Islet precursor cell (in vitro differentiated cells): ENCODE measurements around the gene OSTF1.
A peak's percentile ranks its signal among the peaks of the same experiment; 100 is the strongest.

Experiments
- DNase-seq: peaks from one replicate; pipeline ENCODE4 v3.0.0-alpha.2; 2018

The OSTF1 gene

DNA sequence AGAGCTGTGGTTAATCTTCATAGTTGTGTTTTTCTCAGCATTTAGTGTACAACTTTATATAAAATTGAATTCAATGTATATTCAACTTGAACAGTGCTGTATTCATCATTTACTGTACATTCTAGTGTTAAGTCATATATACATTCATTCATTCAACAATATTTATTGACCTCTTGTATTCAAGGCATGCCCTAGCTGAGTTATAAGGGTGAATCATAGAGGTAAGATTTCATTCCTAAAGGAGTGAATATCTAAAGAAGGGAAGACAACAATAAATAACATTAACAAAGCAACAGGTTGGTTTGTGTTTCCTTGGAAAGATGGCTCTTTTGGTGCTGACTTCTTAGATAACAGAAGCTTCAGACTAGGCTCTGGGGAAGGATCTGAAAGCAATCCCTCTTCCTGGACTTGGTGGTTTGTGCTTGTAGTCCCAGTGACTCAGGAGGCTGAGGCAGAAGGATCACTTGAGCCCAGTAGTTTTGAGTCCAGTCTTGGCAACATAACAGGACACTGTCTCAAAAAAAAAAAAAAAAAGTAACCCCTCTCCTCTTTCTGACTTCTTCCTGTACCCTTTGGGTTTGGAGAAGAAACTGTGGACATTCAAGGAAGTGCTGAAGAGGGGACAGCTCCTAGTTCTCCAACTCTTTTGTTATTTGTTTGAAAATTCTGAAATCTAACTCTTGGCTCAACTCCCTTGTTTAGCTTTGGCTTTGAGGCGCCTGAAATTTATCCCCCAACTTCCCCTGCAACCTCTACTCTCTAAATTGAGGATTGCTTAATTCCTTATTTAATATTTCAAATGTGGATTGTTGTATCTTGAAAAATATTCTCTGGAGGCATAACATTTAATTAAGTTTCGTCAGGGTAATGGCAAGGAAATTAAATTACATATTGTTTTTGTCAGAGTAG, 80.2 kb downstream of the OSTF1 start:
- no peak for DNase-seq

DNA sequence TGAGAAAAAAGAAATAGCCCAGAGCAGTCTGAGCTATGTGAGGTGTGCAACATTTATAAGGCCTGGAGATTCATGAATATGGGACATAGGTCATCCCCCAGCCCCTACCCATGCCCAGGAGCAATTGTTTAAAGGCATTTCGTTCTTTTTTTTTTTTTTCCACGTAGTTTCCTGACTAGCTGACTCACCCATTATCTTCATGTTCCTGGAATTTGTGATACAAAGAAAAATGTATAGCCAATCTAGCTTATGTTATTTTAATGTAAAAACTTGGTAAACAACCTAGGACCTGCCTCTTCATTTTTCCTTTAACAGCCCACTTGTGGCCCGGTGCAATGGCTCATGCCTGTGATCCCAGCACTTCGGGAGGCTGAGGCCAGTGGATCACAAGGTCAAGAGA, 81.3 kb downstream of the OSTF1 start:
- no peak for DNase-seq

DNA sequence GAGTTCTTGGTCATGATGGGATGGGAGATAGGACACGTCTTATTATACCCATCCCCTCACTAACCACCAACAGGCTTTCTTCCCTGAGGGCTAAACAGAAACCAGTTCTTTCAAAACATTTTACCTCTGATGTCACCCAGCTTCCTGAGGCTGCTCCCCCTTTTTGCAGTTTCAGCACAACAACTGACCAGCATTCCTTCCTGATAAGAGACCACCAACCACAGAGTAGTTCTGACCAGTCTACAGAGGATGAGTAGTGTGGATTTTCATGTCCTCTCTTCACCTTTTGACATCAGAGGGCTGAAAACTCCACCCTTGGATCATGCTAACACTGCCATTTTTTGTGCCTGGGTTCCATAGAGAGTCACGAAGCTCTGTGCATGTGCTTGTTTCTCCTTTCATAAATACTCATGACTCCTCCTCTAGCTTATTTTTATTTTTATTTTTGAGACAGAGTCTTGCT, 82.6 kb downstream of the OSTF1 start:
- DNase-seq: peak; percentile 89

DNA sequence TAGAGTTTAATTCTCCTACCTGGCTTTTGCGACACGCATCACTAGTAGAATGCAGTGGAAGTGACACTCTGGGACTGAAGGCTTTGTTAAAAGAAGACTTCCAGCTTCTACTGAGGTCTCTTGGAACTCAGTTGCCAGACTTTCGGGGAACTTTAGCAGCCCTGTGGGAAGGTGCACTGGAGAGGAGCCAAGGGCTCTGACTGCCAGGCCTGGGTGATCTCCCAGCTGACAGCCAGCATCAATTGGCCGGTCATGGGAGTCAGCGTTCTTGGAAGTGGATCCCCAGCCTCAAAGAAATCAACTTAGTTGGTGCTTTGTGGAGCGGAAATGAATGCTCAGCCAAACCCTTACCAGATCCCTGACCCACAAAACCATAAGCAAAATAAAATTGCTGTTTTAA, 87.1 kb downstream of the OSTF1 start:
- DNase-seq: no peak

DNA sequence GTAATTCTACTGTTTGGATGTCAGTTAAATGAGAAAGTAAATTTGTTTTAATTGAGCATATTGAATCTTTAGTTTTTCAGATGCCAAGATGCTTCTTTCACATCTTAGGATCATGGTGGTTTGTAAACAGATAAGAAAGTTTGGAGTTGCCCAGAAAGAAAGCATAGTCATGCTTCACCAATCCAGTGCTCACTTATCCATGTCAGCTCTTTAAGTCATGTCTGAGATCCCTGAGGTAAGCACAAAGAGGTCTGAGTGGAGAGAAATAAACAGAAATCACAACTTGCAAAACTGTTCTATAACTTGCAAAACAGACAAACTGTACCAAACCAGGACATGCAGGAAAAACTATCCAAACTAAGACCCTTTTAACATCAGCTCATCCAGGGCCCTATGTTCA, 87.7 kb downstream of the OSTF1 start:
- no peak for DNase-seq

DNA sequence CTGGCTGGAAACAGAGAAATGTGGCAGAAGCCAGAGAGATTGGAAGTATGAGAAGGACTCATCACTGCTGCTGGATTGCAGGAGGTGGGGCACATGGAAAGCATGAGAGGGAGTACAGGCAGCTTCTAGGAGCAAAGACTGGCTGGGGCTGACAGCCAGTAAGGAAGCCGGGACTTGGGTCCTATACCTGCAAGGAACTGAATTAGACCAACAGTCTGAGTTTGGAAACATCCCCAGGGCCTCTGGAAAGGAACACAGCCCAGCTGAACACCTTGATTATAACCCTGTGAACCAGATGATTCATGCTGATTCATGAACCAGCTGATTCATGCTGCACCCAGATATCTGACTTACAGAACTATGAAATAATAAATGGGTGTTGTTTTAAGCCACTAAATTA, 93.4 kb downstream of the OSTF1 start:
- peak; percentile 82 for DNase-seq

DNA sequence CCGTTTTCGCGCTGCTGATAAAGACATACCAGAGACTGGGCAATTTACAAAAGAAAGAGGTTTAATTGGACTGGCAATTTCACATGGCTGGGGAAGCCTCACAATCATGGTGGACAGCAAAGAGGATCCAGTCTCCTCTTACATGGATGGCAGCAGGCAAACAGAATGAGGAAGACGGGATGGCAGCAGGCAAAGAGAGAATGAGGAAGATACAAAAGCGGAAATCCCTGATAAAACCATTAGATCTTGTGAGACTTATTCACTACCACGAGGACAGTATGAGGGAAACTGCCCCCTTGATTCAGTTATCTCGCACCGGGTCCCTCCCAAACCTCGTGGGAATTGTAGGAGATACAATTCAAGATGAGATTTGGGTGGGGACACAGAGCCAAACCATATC, 95.0 kb downstream of the OSTF1 start:
- no peak for DNase-seq

DNA sequence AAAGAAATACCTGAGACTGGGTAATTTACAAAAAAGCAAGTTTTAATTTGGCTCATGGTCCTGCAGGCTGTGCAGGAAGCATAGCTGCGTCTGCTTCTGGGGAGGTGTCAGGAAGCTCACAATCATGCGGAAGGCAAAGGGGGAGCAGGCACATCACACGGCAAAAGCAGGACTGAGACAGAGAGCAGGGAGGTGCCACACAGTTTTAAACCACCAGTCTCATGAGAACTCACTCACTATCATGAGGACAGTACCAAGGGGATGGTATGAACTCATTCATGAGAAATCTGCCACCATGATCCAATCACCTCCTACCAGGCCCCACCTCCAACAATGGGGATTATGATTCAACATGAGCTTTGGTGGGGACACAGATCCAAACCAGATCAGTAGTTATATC, 96.2 kb downstream of the OSTF1 start:
- DNase-seq: no peak

DNA sequence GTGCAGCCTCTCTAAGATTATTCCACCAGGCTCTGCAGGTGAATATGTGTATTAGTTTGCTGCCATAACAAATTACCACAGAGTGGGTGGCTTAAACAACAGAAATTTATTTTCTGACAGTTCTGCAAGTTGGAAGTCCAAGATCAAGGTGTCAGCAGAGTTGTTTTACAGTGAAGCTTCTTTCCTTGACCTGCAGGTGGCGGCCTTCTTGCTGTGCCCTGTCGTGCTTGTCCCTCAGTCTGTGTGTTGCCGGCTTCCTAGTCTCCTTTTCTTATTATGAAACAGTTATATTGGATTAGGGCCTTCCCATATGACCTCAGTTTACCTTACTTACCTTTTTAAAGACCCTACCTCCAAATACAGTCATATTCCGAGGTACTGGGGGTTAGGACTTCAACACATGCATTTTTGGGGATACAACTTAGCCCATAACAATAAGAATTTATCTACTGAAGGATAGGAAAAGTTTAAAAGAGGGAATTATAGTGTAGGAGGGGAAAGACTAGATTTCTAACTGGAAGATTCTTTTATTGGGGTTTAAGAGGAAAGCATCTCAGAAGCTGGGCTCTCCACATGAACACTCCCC, 97.4 kb downstream of the OSTF1 start:
- peak; percentile 79 for DNase-seq

DNA sequence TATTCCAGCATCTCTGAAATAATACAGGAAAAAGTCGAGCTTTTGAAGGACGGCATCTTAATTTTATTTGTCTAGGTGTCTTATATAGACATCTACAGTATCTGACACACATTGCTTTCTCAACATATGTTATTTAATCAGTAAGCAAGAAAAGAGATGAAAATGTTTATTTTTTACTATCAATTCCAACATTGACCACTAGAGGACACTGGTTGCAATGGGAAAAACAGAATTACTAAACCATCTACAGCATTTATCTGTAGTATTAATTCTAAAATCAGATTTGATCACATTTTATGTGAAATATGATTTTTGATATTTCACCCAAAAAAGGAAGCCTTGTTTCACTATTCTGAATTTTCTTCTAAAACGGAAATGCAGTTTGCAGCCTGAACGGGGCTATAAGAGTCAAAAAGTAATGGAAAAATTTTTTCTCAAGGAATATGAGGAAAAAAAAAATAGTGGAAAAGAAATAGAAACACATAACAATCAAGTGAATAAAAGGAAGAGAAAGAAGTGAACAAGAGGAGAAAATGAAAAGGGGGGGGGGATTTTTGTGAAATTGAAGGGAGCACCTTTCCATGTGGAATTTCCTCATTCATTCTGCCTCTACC, 98.6 kb downstream of the OSTF1 start:
- DNase-seq: no peak

- DNase-seq: no peak
Observed at GRCh38 chr9:75188756-75189155, 100.4 kb downstream of the OSTF1 start.

DNA sequence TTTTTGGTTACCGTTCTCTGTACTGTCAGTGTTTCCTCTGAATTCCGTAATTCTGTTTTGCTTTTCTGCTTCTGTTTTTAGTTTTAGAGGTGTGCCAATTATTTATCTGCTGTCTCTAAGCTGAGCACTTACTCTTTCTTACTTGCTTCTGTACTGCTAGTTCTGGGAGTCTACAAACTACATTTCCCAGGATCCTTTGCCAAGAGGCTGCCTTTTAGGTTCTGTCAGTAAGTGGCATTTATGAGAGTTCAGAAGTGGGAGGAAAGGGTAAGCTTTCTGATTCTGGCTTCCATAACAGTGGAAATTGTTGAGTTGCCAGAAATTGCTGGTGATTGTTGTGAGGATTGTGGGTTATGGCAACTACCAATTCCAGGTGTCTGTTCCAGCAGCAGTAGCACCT, 102.4 kb downstream of the OSTF1 start:
- DNase-seq: no peak
